Tibial nerve (tissue), 4 donors: ENCODE results near the gene RBPJL. TPM values are rescaled to one million over a fixed set of nuclear protein-coding genes. Genes with fewer than 3 reads are reported as not detected.

ENCODE experiments used
- DNase-seq, 2 donors: peaks; one replicate each; pipeline ENCODE4 v3.0.0-alpha.2; 2019; ENCODE audit warnings: low spot score in 2 of 2
- H3K27ac ChIP-seq, 4 donors: fragments of 200-600 bp; sonication (generic) in 3 of 4; one replicate each; pipeline ENCODE4 v1.5.1; 2017 to 2019; ENCODE audit warnings: mild to moderate bottlenecking in 1 of 4
- H3K27me3 ChIP-seq, 2 donors: fragments of 200-600 bp; sonication (generic) in 1 of 2; one replicate each; pipeline versions ENCODE4 v1.5.1 to v1.6.0; 2017 to 2019
- H3K36me3 ChIP-seq, 3 donors: fragments of 200-600 bp; sonication (generic); one replicate each; pipeline ENCODE4 v1.5.1; 2018 to 2019
- H3K4me1 ChIP-seq, 4 donors: fragments of 200-600 bp; sonication (generic) in 3 of 4; one replicate each; pipeline ENCODE4 v1.5.1; 2017 to 2019
- H3K4me3 ChIP-seq, 4 donors: fragments of 200-600 bp; sonication (generic) in 3 of 4; one replicate each; pipeline ENCODE4 v1.5.1; 2017 to 2019; ENCODE audit warnings: mild to moderate bottlenecking in 1 of 4, moderate library complexity in 1 of 4
- H3K9me3 ChIP-seq, 4 donors: fragments of 200-600 bp; sonication (generic) in 3 of 4; one replicate each; pipeline ENCODE4 v1.5.1; 2017 to 2019
- CTCF ChIP-seq, 5 experiments: fragments of 200-600 bp in 3 of 5; fragments of 450-650 bp in 2 of 5; sonication (generic) in 3 of 5; IDR thresholded peaks; one replicate each; pipeline ENCODE4 v1.5.1; 2016 to 2019; ENCODE audit warnings: antibody characterized with exemption in 5 of 5, mild to moderate bottlenecking in 3 of 5, moderate library complexity in 2 of 5
- EP300 ChIP-seq, 2 donors: sonication (generic); formaldehyde crosslinking; IDR thresholded peaks; one replicate each; pipeline ENCODE4 v1.6.1; 2017; ENCODE audit warnings: antibody characterized with exemption in 2 of 2, mild to moderate bottlenecking in 1 of 2
- POLR2A ChIP-seq, 2 donors: fragments of 450-650 bp; IDR thresholded peaks; one replicate each; pipeline ENCODE4 v1.6.1; 2017; ENCODE audit warnings: antibody characterized with exemption in 2 of 2, mild to moderate bottlenecking in 2 of 2, moderate library complexity in 2 of 2
- WGBS, 2 donors: methylation state at CpG; one replicate each; pipeline ENCODE4 v1.1.5; 2018; 5-methylcytosine and 5-hydroxymethylcytosine counted together
- total RNA-seq, 4 donors: library from RNA; depleted of rRNA; stranded (reverse); fragments of >200 nt; gene quantifications; one replicate each; pipeline ENCODE4 v1.1.0, GENCODE V29; 2016

The RBPJL gene
- total RNA-seq, 4 donors from 2014 or later: 0.44 TPM; not detected in 3

DNA sequence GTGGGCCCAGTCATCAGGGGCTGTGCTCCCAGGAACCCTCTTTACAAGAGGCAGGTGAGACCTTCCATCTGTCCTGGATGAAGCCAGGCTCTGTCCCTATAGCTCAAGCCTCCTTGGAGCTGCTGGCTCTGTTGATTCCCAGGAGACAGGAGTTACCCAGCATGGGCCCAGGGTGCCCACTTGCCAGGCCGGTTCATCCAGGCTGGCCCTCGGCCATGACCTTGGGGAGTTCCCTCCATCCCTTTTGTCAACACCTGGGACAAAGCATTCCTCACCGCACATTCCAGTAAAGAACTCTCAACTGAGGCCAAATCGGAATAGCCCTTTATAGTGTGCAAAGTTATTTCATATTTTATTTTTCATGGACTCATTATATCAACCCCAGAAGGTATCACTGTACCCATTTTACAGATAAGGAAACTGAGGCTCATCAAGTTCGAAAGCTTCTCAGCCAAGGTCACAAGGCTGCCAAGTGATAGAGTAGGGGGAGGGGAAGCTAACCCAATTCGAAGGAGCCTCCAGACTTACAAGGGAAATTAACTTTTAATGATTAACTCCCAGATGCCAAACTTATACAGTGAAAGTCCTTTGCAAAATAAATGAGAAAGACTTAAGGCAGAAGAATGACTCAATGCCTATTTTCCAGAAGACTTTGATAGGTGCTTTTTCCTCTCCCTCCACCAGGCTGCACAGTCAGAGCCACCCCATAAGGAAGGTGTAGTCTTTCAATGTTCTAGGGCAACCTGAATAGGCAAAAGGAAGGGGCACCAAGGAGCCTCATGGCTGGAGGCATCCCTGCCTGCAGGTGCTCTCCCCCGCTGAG, 23.1 kb downstream of the RBPJL start:
- TF ChIP-seq CTCF (IDR thresholded peaks at IDR 0.05): no peak
- no peak for TF ChIP-seq EP300 (IDR thresholded peaks at IDR 0.05)
- no peak for TF ChIP-seq POLR2A (IDR thresholded peaks at IDR 0.05)
- Histone ChIP-seq H3K4me3 (no peak overlapping the region), H3K36me3 (peaks cover 0 to 83% (median 9%) of the 10 kb centered on the region in 3 donors), H3K9me3 (no peaks in the 10 kb centered on the region), H3K27me3 (no peaks in the 10 kb centered on the region), H3K4me1 (peaks cover 0 to under 1% (median 0%) of the 10 kb centered on the region in 4 donors), H3K27ac (no peak overlapping the region)
- 86 to 90% methylated on average over 7 of the region's 7 CpGs for WGBS, 2 donors
- no peak for DNase-seq

- Histone ChIP-seq H3K4me1 (peaks cover 0 to 7% (median 0%) of the 10 kb centered on the region in 4 donors), H3K36me3 (peaks cover 0 to 83% (median 9%) of the 10 kb centered on the region in 3 donors), H3K27me3 (no peaks in the 10 kb centered on the region), H3K4me3 (no peak overlapping the region), H3K27ac (no peak overlapping the region), H3K9me3 (no peaks in the 10 kb centered on the region)
- DNase-seq: no peak
- 91 to 96% methylated on average over 3 of the region's 3 CpGs for WGBS, 2 donors
- TF ChIP-seq CTCF (IDR thresholded peaks at IDR 0.05): no peak
- TF ChIP-seq EP300 (IDR thresholded peaks at IDR 0.05): no peak
- no peak for TF ChIP-seq POLR2A (IDR thresholded peaks at IDR 0.05)
Observed at GRCh38 chr20:45330476-45330875, 23.8 kb downstream of the RBPJL start.

DNA sequence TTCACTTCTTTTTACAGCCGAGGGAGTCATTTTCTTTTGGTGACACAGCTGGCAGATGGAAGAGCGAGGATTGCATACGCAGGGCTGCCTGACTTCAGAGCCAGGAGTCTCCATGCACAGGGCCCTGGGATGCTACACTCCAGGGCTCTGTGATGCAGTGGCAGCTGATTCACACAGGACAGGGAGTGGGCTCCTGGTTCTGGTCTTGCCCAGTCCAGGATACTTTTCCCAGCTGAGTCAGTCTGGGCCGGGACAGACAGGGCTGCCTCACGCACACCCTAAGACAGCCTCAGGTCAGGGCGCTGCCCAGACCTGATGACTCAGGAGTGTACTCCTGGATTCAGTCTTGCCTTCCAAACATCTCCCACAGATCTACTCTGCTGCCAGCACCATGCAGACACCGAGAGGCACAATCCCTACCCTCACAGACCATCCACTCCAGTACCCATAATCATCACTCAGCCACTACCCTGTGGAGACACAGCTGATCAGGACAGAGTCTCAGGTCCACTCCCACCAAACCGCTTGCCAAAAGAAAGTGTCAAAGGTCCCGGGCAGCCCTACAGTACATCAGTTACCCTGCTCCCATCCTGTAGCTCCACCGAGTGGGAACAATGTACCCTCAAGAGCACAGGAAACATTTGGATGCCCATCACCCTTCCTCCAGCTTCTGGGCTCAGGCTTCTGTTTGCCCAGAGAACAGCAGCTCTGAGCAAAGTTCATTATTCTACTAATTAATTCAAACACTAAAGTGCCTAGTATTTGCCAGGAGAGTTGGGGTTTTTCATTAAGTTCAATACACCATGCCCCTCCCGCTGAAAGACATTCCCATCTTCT, 30.1 kb downstream of the RBPJL start:
- WGBS, 2 donors: 44 to 60% methylated on average over 11 of the region's 11 CpGs
- Histone ChIP-seq H3K9me3 (no peaks in the 10 kb centered on the region), H3K4me3 (no peak overlapping the region), H3K27ac (peak overlapping the region; percentile 64 to 98 (median 90)), H3K36me3 (peaks cover 0 to 27% (median 0%) of the 10 kb centered on the region in 3 donors), H3K4me1 (peaks cover 0 to 69% (median 58%) of the 10 kb centered on the region in 4 donors), H3K27me3 (no peaks in the 10 kb centered on the region)
- no peak for DNase-seq
- TF ChIP-seq EP300 (IDR thresholded peaks at IDR 0.05) (peak in 1 of 2 donors; percentile 50), POLR2A (IDR thresholded peaks at IDR 0.05) (no peak)

DNA sequence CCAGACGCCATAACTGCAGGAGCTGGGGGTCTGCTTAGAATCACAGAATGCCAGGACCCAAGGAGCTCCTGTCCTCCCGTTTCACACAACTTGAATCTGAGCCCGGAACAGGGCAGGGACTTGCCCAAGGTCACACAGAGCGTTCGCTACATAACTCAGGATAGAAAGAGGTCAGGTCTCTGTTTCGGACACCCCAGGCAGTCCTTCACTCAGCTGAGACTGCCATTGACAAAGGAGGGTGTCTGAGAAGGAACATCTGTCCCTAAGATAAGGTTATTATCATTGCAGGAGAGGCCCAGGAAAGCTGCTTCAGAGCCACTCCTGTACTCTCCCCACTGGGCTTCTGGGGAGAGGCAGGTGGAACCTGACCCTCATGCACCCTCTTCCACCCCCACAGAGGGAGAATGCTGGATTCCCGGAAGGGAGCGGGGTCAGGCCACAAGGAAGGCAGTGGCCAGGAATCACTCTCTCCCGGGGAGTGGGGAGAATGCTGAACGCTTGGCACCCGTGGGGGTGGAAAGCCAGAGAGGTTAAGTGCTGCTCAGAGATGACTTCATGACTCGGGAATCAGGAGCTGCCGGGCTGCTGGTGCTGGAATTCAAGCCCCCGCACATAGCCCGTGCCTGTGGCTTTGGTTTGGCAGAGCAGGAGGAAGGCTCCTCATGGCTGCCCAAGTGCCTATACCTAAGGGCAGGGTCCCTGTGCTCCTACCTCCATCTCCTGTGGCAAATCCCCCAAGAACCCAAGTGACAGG, 30.9 kb downstream of the RBPJL start:
- H3K36me3 ChIP-seq: peaks cover 0 to 19% (median 0%) of the 10 kb centered on the region in 3 donors
- H3K27me3 ChIP-seq: no peaks in the 10 kb centered on the region
- TF ChIP-seq POLR2A (IDR thresholded peaks at IDR 0.05): peak in 1 of 2 donors; percentile 23
- TF ChIP-seq EP300 (IDR thresholded peaks at IDR 0.05): peak; percentile 36 to 81
- TF ChIP-seq CTCF (IDR thresholded peaks at IDR 0.05): no peak
- DNase-seq: no peak
- H3K27ac ChIP-seq: peak overlapping the region; percentile 64 to 98 (median 90)
- H3K4me3 ChIP-seq: no peak overlapping the region
- H3K9me3 ChIP-seq: no peaks in the 10 kb centered on the region
- 12 to 34% methylated on average over 15 of the region's 15 CpGs for WGBS, 2 donors
- H3K4me1 ChIP-seq: peaks cover 0 to 77% (median 65%) of the 10 kb centered on the region in 4 donors
